GM18526 (cell line): ENCODE measurements around the gene TACC3.

Experiments
- POLR2A ChIP-seq: IDR thresholded peaks from 3 replicates; pipeline ENCODE4 v1.6.1; 2011; ENCODE audit not compliant: insufficient read length; ENCODE audit errors: extremely low read depth

TACC3 gene

DNA sequence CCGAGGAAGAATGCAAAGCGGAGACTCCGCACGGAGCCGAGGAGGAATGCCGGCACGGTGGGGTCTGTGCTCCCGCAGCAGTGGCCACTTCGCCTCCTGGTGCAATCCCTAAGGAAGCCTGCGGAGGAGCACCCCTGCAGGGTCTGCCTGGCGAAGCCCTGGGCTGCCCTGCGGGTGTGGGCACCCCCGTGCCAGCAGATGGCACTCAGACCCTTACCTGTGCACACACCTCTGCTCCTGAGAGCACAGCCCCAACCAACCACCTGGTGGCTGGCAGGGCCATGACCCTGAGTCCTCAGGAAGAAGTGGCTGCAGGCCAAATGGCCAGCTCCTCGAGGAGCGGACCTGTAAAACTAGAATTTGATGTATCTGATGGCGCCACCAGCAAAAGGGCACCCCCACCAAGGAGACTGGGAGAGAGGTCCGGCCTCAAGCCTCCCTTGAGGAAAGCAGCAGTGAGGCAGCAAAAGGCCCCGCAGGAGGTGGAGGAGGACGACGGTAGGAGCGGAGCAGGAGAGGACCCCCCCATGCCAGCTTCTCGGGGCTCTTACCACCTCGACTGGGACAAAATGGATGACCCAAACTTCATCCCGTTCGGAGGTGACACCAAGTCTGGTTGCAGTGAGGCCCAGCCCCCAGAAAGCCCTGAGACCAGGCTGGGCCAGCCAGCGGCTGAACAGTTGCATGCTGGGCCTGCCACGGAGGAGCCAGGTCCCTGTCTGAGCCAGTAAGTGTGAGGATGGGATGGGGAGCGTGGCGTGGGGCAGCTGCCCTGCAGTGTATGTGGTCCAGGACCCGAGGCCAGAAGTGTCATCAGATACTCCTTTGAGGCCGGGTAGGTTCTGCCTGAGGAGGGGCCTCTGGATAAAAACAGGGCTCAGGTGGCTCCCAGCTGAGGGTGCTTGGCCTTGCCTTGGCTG is 7.0 kb downstream of the TACC3 start:
- no peak for TF ChIP-seq POLR2A

DNA sequence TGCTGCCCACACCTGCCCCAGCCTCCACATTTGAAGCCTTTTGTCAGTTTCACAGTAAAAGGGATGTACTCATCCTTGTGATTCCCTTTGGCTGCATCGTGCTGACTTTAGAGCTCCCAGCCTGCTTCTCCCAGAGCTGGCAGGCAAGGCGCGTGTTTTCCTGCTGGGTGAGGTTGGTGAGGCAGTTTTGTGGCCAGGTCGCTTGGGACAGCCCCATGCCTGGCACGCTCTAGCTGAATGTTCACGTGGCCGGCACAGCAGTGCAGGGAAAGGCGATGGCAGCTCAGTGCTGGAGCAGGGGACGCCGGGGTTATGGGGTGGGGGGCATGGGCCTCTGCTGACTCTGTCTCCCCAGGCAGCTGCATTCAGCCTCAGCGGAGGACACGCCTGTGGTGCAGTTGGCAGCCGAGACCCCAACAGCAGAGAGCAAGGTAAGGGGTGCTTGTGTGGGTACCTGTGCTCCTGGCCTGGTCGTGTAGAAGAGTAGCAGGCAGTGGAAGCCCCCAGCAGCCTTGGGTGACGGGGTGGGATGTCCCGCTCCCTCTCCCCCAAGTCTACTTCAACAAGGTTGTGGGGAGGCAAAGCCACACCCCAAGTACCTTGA is 9.3 kb downstream of the TACC3 start:
- TF ChIP-seq POLR2A = no peak

GRCh38 chr4:1731180-1731579 is 9.9 kb downstream of the TACC3 start:
- TF ChIP-seq POLR2A = no peak

DNA sequence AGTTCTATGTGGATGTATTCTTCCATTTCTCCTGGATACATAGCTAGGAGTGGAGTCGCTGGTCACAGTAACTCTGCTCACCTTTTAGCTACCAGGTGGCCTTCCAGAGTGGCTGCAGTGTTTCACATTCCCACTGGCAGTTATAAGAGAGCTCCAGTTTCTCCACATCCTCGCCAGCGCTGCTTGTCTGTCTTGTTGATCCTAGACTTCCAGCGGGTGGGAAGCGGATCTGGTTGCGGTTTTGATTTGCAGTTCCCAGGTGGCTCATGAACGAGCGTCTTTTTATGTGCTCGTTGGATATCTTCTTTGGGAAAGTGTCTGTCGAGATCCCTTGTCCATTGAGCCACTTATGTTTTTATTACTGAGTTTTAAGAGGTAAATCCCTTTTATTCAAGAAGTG is 11.6 kb downstream of the TACC3 start:
- no peak for TF ChIP-seq POLR2A

GRCh38 chr4:1735215-1735614 is 13.9 kb downstream of the TACC3 start:
- TF ChIP-seq POLR2A = no peak

GRCh38 chr4:1736812-1737211 is 15.5 kb downstream of the TACC3 start:
- TF ChIP-seq POLR2A = no peak

GRCh38 chr4:1737666-1738065 is 16.3 kb downstream of the TACC3 start:
- TF ChIP-seq POLR2A = no peak

DNA sequence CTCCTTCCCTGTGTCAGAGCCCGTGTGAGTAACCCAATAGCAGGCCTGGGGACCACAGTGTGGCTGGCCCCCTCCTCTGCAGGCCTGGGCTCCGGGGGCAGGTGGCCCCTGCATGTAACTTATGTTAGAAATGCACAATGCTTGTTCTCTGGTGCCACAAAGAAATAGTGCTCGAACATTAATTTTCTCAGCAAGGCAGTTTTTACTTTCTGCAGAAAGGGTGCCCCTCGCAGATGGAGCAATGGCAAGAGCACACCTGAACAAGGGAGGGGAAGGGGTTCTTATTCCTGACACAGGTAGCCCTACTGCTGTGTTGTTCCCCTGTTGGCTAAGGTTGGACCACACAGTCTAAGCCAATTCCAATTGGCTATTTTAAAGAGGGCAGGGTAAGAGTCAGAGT is 17.1 kb downstream of the TACC3 start:
- no peak for TF ChIP-seq POLR2A

- TF ChIP-seq POLR2A = no peak
Observed at GRCh38 chr4:1739358-1739757, 18.0 kb downstream of the TACC3 start.

DNA sequence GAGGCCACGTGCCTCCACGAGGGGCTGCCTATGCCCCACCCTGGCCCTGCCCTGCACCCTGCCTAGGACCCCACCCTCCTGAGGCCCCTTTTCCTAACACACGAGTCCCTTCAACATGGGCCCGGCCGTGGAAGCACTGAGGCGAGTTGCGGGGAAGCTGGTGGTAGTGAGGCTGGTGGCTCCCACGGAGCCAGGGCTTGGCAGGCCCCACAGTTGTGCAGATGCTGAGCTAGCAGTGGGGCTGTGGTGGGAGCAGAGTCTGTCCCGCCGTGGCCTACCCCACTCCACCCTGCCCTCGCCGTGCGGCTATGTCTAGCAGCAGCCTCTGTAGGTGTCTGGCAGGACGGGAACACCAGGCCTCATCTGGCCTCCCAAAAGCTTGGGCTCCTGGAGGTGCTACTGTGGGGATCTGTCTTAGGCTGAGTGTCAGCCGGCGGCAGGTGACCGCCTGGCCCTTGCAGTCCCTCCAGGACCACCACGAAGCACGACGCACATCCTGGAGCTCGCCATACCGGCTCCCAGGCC is 18.8 kb downstream of the TACC3 start:
- no peak for TF ChIP-seq POLR2A

- no peak for TF ChIP-seq POLR2A
Observed at GRCh38 chr4:1741208-1741607, 19.9 kb downstream of the TACC3 start.

GRCh38 chr4:1743551-1743950 is 22.2 kb downstream of the TACC3 start:
- no peak for TF ChIP-seq POLR2A

GRCh38 chr4:1743975-1744374 is 22.7 kb downstream of the TACC3 start:
- no peak for TF ChIP-seq POLR2A

- no peak for TF ChIP-seq POLR2A
Observed at GRCh38 chr4:1744552-1744951, 23.2 kb downstream of the TACC3 start.

- no peak for TF ChIP-seq POLR2A
Observed at GRCh38 chr4:1745165-1745564, 23.8 kb downstream of the TACC3 start.

- no peak for TF ChIP-seq POLR2A
Observed at GRCh38 chr4:1745697-1746096, 24.4 kb downstream of the TACC3 start.
